HepG2 (cell line): Measurements from ENCODE around the gene DTD2. TPM values are rescaled to one million over a fixed set of nuclear protein-coding genes. Genes with fewer than 3 reads are reported as not detected.

ENCODE experiments used
- AKAP8 ChIP-seq: sonication (generic); formaldehyde crosslinking; IDR thresholded peaks from 2 replicates; pipeline ENCODE4 v1.5.1; 2020; ENCODE audit warnings: mild to moderate bottlenecking, missing genetic modification reagents
- ATAD3A ChIP-seq: sonication (generic); formaldehyde crosslinking; IDR thresholded peaks from 2 replicates; pipeline ENCODE4 v1.4.0; 2020; ENCODE audit warnings: missing genetic modification reagents
- EEA1 ChIP-seq: sonication (generic); formaldehyde crosslinking; IDR thresholded peaks from 2 replicates; pipeline ENCODE4 v1.5.1; 2020; ENCODE audit warnings: mild to moderate bottlenecking, missing genetic modification reagents, borderline replicate concordance
- FIP1L1 ChIP-seq: fragments of 200-400 bp; formaldehyde crosslinking; IDR thresholded peaks from 2 replicates; pipeline ENCODE4 v1.6.1; 2018; ENCODE audit warnings: low read depth, mild to moderate bottlenecking, low read length, moderate library complexity, borderline replicate concordance; ENCODE audit not compliant: insufficient read depth
- IRF9 ChIP-seq: sonication (generic); formaldehyde crosslinking; IDR thresholded peaks from 2 replicates; pipeline ENCODE4 v1.8.0; 2022; ENCODE audit warnings: missing genetic modification reagents, mild to moderate bottlenecking, borderline replicate concordance
- KLF12 ChIP-seq: sonication (generic); formaldehyde crosslinking; IDR thresholded peaks from 2 replicates; pipeline ENCODE4 v1.4.0; 2020; ENCODE audit warnings: missing genetic modification reagents, borderline replicate concordance
- NBN ChIP-seq: fragments of 450-650 bp; conservative IDR thresholded peaks from 2 replicates; pipeline ENCODE4 v1.6.1; 2017
- PHF5A ChIP-seq: IDR thresholded peaks from one replicate; pipeline ENCODE4 v1.6.1; 2018; ENCODE audit warnings: low read depth, missing genetic modification reagents; ENCODE audit not compliant: unreplicated experiment
- RORA ChIP-seq: sonication (generic); formaldehyde crosslinking; IDR thresholded peaks from 2 replicates; pipeline ENCODE4 v1.5.0; 2020; ENCODE audit warnings: mild to moderate bottlenecking, missing genetic modification reagents, moderate library complexity
- TRAFD1 ChIP-seq: sonication (generic); formaldehyde crosslinking; IDR thresholded peaks from 2 replicates; pipeline ENCODE4 v1.5.1; 2020; ENCODE audit warnings: missing genetic modification reagents, mild to moderate bottlenecking, borderline replicate concordance
- TSC22D2 ChIP-seq: sonication (generic); formaldehyde crosslinking; IDR thresholded peaks from 2 replicates; pipeline ENCODE4 v1.5.1; 2020; ENCODE audit warnings: missing genetic modification reagents, mild to moderate bottlenecking, borderline replicate concordance
- U2AF1 ChIP-seq: fragments of 200-400 bp; formaldehyde crosslinking; optimal IDR thresholded peaks from 2 replicates; pipeline ENCODE3; 2017; ENCODE audit warnings: mild to moderate bottlenecking, low read depth, low read length
- ZNF17 ChIP-seq: sonication (generic); formaldehyde crosslinking; IDR thresholded peaks from 2 replicates; pipeline ENCODE4 v1.5.0; 2020; ENCODE audit warnings: mild to moderate bottlenecking, missing genetic modification reagents
- ZNF451 ChIP-seq: sonication (generic); formaldehyde crosslinking; IDR thresholded peaks from 2 replicates; pipeline ENCODE4 v1.5.0; 2020; ENCODE audit warnings: mild to moderate bottlenecking, missing genetic modification reagents
- ZNF530 ChIP-seq: sonication (generic); formaldehyde crosslinking; IDR thresholded peaks from 2 replicates; pipeline ENCODE4 v1.5.0; 2020; ENCODE audit warnings: low read depth, mild to moderate bottlenecking, missing genetic modification reagents
- ZNF543 ChIP-seq: sonication (generic); formaldehyde crosslinking; IDR thresholded peaks from 2 replicates; pipeline ENCODE4 v1.4.0; 2020; ENCODE audit warnings: mild to moderate bottlenecking, missing genetic modification reagents
- ZNF567 ChIP-seq: sonication (generic); formaldehyde crosslinking; IDR thresholded peaks from 2 replicates; pipeline ENCODE4 v1.8.1; 2023; ENCODE audit warnings: mild to moderate bottlenecking, missing genetic modification reagents, borderline replicate concordance
- ZNF570 ChIP-seq: sonication (generic); formaldehyde crosslinking; IDR thresholded peaks from 2 replicates; pipeline ENCODE4 v1.4.0; 2020; ENCODE audit warnings: mild to moderate bottlenecking, missing genetic modification reagents, borderline replicate concordance
- ZNF761 ChIP-seq: sonication (generic); formaldehyde crosslinking; conservative IDR thresholded peaks from 2 replicates; pipeline ENCODE4 v1.4.0; 2020; ENCODE audit warnings: mild to moderate bottlenecking, missing genetic modification reagents
- polyA plus RNA-seq, 8 experiments: library from polyadenylated mRNA; depleted of rRNA in 3 of 8; stranded (reverse) in 7 of 8; unstranded in 1 of 8; fragments of >200 nt; fragmentation: Illumina TruSeq in 4 of 8; extraction: Trizol in 4 of 8; gene quantifications; 2 replicates each; pipeline versions ENCODE4 v1.2.1 to v1.2.3, GENCODE V29; 2011 to 2016; ENCODE audit warnings: low read depth in 4 of 8, missing spikeins in 1 of 8, mixed read lengths in 1 of 8; ENCODE audit not compliant: insufficient read depth in 1 of 8
- total RNA-seq, 5 experiments: library from RNA; depleted of rRNA; stranded (reverse); fragments of >200 nt; fragmentation: Illumina TruSeq; extraction: Trizol; gene quantifications; 2 replicates each; pipeline ENCODE4 v1.2.3, GENCODE V29; 2016; ENCODE audit warnings: low read depth in 1 of 5
- TF ChIP-seq, protein P1 (sequence below): sonication (generic); formaldehyde crosslinking; IDR thresholded peaks from 2 replicates; pipeline ENCODE4 v1.5.0; 2020; ENCODE audit warnings: missing genetic modification reagents
- TF ChIP-seq, protein P2 (sequence below): sonication (generic); formaldehyde crosslinking; IDR thresholded peaks from 2 replicates; pipeline ENCODE4 v1.4.0; 2020; ENCODE audit warnings: missing genetic modification reagents
- TF ChIP-seq, protein P3 (sequence below): sonication (generic); formaldehyde crosslinking; IDR thresholded peaks from 2 replicates; pipeline ENCODE4 v1.4.0; 2020; ENCODE audit warnings: low read depth, mild to moderate bottlenecking, missing genetic modification reagents

DTD2 gene
- total and polyA plus RNA-seq, 2 of the 13 experiments (the other 11 are each of a cell fraction or from before 2014, with no cell fraction given), result 22.3 to 49.8 TPM

DNA sequence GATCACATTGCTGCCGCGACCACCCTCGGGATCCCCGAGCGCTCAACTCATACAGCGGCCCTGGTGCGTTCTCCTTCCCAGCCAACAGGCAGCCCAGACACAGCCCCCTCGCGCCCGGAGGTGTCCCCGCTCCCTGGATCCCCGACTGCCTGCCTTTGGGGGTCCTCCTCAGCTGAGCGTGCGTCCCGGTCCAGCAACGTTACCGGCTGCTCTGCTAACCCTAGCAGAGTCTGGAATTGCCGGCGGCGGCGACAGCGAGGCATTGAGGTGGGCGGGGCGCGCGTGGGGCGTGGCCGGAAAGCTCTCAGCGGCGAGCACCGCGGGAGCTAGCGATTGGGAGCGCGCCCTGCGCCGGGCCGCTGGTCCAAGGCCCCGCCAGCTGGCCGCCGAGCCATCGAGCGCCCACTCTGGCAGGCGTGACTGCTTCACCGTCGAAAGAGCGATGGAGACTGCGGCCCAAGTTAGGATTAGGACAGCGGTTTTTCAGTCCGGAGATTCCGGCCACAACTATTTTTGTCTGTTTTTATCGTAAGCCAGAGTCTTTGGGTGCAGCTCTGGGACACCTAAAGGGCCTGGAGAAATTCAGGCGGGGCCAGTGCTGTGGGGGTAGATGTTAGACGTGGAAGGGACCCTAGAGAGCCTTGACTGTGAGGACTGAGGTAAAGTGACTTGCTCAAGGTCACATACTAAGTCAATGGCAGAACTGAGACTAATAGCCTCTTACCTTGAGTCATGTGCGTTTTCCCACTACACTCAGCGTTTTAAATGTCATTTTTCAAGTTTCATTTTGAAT lies 36.8 kb downstream of the DTD2 start, which contains the start of gene HEATR5A (continued):
- TF ChIP-seq ZNF530 (CRISPR knock-in tag) (no peak), U2AF1 (peak; percentile 89), IRF9 (CRISPR knock-in tag) (peak; percentile 100), NBN (no peak), AKAP8 (CRISPR knock-in tag) (peak; percentile 94), PHF5A (CRISPR knock-in tag) (peak; percentile 99), TRAFD1 (CRISPR knock-in tag) (no peak; the same call in 1 of the 2 replicates), ZNF567 (CRISPR knock-in tag) (peak; percentile 99), ZNF570 (peak; percentile 99), ZNF451 (CRISPR knock-in tag) (peak; percentile 100), ATAD3A (no peak), KLF12 (CRISPR knock-in tag) (peak; percentile 100), ZNF543 (peak; percentile 96), ZNF761 (CRISPR knock-in tag) (peak; percentile 99), TSC22D2 (CRISPR knock-in tag) (peak; percentile 99; the same call in 1 of the 2 replicates), RORA (CRISPR knock-in tag) (peak; percentile 98; the same call in 1 of the 2 replicates), EEA1 (peak; percentile 96), FIP1L1 (peak; percentile 98; the same call in 1 of the 2 replicates), ZNF17 (CRISPR knock-in tag) (no peak)
- TF ChIP-seq, protein P1, sequence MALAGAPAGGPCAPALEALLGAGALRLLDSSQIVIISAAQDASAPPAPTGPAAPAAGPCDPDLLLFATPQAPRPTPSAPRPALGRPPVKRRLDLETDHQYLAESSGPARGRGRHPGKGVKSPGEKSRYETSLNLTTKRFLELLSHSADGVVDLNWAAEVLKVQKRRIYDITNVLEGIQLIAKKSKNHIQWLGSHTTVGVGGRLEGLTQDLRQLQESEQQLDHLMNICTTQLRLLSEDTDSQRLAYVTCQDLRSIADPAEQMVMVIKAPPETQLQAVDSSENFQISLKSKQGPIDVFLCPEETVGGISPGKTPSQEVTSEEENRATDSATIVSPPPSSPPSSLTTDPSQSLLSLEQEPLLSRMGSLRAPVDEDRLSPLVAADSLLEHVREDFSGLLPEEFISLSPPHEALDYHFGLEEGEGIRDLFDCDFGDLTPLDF (CRISPR knock-in tag), result peak; percentile 97
- TF ChIP-seq, protein P2, sequence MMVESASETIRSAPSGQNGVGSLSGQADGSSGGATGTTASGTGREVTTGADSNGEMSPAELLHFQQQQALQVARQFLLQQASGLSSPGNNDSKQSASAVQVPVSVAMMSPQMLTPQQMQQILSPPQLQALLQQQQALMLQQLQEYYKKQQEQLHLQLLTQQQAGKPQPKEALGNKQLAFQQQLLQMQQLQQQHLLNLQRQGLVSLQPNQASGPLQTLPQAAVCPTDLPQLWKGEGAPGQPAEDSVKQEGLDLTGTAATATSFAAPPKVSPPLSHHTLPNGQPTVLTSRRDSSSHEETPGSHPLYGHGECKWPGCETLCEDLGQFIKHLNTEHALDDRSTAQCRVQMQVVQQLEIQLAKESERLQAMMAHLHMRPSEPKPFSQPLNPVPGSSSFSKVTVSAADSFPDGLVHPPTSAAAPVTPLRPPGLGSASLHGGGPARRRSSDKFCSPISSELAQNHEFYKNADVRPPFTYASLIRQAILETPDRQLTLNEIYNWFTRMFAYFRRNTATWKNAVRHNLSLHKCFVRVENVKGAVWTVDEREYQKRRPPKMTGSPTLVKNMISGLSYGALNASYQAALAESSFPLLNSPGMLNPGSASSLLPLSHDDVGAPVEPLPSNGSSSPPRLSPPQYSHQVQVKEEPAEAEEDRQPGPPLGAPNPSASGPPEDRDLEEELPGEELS, result peak; percentile 80
- TF ChIP-seq, protein P3, sequence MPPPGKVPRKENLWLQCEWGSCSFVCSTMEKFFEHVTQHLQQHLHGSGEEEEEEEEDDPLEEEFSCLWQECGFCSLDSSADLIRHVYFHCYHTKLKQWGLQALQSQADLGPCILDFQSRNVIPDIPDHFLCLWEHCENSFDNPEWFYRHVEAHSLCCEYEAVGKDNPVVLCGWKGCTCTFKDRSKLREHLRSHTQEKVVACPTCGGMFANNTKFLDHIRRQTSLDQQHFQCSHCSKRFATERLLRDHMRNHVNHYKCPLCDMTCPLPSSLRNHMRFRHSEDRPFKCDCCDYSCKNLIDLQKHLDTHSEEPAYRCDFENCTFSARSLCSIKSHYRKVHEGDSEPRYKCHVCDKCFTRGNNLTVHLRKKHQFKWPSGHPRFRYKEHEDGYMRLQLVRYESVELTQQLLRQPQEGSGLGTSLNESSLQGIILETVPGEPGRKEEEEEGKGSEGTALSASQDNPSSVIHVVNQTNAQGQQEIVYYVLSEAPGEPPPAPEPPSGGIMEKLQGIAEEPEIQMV (CRISPR knock-in tag), result peak; percentile 95
